ENCODE results near the gene F10.

DNA sequence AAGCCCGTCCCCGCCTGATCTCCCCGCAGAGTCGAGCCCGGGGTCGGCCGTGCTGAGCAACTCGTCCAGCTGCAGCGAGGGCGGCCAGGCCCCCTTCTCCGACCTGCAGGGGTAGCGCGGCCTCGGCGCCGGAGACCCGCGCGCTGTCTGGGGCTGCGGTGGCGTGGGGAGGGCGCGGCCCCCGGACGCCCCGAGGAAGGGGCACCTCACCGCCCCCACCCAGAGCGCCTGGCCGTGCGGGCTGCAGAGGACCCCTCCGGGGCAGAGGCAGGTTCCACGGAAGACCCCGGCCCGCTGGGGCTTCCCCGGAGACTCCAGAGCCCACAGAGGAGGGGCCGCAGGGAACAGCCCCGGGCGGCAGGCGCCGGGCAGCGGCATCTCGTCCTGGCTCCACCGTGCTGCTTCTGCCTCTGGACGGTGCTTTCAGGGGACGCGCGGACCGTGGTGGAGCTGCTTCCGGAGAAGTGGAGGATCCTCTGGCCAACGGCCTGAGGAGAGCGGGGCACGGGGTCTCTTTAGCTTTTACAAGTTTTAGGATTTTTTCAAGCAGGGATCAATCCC lies 25.8 kb upstream of the F10 start:
- TF ChIP-seq, protein P1, sequence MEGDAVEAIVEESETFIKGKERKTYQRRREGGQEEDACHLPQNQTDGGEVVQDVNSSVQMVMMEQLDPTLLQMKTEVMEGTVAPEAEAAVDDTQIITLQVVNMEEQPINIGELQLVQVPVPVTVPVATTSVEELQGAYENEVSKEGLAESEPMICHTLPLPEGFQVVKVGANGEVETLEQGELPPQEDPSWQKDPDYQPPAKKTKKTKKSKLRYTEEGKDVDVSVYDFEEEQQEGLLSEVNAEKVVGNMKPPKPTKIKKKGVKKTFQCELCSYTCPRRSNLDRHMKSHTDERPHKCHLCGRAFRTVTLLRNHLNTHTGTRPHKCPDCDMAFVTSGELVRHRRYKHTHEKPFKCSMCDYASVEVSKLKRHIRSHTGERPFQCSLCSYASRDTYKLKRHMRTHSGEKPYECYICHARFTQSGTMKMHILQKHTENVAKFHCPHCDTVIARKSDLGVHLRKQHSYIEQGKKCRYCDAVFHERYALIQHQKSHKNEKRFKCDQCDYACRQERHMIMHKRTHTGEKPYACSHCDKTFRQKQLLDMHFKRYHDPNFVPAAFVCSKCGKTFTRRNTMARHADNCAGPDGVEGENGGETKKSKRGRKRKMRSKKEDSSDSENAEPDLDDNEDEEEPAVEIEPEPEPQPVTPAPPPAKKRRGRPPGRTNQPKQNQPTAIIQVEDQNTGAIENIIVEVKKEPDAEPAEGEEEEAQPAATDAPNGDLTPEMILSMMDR (IDR thresholded peaks at IDR 0.05), result no peak
- TF ChIP-seq POLR2A (IDR thresholded peaks at IDR 0.05), result no peak

Measured in heart left ventricle (tissue), 13 donors.